A172 (cell line): Measurements from ENCODE around the gene KAT7. TPM values are rescaled to one million over a fixed set of nuclear protein-coding genes. Genes with fewer than 3 reads are reported as not detected.

Source experiments
- DNase-seq: peaks from one replicate; pipeline ENCODE4 v3.0.0-alpha.2; 2015; ENCODE audit warnings: low spot score
- total RNA-seq: library from RNA; depleted of rRNA; stranded (reverse); fragments of >200 nt; shearing (Covaris generic); gene quantifications from 2 replicates; pipeline ENCODE4 v1.2.3, GENCODE V29; 2014

KAT7 gene
- total RNA-seq, 1 experiment from 2014 or later: 30.3 TPM

DNA sequence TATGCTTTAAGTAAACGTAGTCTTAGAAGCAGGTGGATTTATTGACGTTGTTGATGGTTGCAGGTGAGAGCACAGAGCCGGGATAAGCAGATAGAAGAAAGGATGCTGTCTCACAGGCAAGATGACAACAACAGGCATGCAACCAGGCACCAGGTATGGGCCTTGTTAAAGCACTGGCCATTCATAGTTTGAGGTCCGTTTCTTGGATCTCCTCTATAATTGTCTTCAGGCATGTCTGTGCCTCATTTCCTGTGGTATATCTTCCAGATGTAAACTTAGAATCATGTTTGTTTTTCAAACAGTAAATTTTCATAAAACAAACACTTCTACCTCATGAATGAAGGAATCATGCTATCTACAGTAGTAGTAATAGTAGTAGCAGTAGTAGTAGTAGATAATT is 20.6 kb downstream of the KAT7 start:
- no peak for DNase-seq

- no peak for DNase-seq
These were observed 26.5 kb downstream of the KAT7 start for GRCh38 chr17:49814781-49815529.

- DNase-seq: no peak
These were observed 27.3 kb downstream of the KAT7 start for GRCh38 chr17:49815761-49816281.

GRCh38 chr17:49817993-49818392 is 29.5 kb downstream of the KAT7 start:
- no peak for DNase-seq

- DNase-seq: no peak
These were observed 30.7 kb downstream of the KAT7 start for GRCh38 chr17:49819138-49819537.

DNA sequence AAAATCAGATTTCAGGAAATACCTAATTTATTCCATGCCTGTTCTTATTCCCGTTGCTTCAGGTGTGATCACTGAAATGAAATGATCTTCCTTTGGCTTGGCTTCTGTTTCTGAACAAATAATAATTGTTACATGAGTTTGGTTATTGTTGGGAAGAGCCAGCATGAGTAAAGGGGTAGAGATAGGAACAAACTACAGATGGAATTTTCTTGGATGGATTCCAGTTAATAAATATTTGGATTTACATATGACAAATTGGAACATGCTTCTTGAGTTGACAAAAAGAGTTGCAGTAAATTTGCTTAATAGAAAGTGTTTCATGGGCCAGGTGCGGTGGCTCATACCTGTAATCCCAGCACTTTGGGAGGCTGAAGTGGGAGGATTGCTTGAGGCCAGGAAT is 31.2 kb downstream of the KAT7 start:
- DNase-seq: no peak

GRCh38 chr17:49820773-49821172 is 32.3 kb downstream of the KAT7 start:
- DNase-seq: no peak

- no peak for DNase-seq
These were observed 33.0 kb downstream of the KAT7 start for GRCh38 chr17:49821466-49821865.

DNA sequence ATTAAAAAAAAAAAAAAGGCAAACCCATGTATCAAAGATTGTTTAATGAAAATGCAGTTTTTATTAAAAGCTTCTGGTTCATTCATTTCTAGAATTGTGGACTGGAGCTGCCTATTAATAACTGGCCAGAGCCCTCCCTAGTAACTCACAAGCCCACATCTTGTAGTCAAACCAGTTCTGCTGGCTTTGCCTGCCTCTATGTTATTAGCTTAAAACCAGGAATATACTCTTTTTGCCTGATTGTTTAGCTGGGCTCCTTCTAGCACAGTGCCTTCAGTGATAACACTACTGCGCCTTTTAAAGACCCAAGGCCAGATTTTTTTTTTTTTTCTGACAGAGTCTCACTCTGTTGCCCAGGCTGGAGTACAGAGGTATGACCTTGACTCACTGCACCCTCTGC is 33.4 kb downstream of the KAT7 start:
- no peak for DNase-seq

GRCh38 chr17:49822829-49823228 is 34.3 kb downstream of the KAT7 start:
- DNase-seq: no peak

GRCh38 chr17:49823614-49824013 is 35.1 kb downstream of the KAT7 start:
- no peak for DNase-seq

- no peak for DNase-seq
These were observed 37.2 kb downstream of the KAT7 start for GRCh38 chr17:49825645-49826044.

DNA sequence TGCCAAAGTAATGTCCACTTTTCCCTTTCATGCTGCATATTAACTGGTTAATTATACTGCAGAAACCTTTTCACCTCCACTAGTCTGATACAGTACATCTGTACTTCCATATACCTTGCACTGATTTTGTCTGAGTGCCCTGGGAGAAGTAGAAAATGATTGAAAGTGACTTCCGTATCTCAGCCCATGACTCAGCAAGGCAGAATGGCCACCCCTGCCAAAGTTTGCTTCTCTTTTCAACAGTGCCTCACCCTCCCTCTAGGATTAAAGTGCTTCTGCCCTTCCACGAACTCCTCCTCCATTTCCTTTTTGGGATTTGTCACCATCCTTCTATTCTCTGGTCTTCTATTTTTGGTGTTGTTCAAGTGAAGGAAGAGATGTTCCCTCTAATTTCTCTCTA is 39.8 kb downstream of the KAT7 start:
- DNase-seq: peak; percentile 76

DNA sequence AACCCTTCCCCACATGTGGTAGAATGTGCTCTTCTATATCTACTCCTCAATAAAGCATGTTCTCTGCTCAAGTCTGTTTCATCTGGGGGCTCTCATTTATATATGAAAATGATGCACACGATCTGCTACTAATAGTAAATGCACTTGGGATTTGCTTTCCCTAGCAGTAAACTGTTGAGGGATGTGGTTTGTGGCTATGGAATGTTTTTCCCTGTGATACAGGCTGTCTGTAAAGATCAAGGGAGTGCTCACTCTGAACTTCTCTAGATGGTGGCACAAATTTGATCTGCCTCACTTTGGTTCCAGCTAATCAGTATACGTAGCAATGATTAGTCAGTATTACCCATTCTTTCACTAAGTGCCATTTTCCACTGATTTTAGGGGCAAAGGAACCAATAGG is 40.5 kb downstream of the KAT7 start:
- peak; percentile 23 for DNase-seq

DNA sequence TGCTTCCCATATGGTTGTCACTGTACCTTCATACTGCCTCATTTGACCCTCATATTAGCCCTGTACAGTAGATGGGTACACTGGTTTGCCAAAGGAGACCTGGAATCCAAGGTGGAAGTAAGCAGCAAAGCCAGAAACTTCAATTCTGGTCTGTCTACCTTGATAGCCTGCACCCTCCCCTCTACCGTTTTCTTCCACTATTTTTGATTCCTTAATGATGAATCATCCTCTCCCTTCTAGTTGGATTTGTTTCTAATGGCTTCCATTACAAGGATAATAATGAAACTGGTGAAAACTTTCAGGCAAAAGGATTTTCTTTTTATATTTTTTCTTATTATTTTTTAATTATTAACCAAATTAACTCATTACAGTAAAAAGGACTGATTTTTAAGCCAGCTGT is 42.1 kb downstream of the KAT7 start:
- DNase-seq: peak; percentile 63

- DNase-seq: no peak
These were observed 44.5 kb downstream of the KAT7 start for GRCh38 chr17:49832840-49833599.

DNA sequence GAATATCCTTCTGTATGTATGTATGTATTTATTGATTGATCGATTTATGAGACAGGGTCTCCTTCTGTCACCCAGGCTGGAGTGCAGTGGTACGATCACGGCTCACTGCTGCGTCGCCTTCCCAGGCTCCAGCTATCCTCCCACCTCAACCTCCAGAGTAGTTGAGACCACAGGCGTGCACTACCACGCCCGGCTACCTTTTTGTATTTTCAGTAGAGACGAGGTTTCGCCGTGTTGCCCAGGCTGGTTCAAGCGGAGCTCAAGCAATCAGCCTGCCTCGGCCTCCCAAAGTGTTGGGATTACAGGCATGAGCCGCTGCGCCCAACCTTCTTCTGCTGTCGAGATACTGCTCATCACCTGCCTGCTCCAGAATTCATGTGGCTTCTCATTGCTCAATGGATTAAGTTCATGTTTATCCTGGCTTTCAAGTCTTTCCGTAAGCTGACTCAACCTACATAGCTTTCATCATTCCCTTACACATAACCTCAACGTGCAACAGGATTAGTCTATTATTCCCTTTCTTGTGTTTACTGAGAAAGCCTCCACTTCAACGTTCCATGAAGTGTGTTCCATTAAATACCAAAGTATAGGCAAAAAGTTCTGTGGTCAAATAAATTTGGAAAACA is 45.8 kb downstream of the KAT7 start:
- no peak for DNase-seq

GRCh38 chr17:49835472-49835871 is 47.0 kb downstream of the KAT7 start:
- DNase-seq: no peak

DNA sequence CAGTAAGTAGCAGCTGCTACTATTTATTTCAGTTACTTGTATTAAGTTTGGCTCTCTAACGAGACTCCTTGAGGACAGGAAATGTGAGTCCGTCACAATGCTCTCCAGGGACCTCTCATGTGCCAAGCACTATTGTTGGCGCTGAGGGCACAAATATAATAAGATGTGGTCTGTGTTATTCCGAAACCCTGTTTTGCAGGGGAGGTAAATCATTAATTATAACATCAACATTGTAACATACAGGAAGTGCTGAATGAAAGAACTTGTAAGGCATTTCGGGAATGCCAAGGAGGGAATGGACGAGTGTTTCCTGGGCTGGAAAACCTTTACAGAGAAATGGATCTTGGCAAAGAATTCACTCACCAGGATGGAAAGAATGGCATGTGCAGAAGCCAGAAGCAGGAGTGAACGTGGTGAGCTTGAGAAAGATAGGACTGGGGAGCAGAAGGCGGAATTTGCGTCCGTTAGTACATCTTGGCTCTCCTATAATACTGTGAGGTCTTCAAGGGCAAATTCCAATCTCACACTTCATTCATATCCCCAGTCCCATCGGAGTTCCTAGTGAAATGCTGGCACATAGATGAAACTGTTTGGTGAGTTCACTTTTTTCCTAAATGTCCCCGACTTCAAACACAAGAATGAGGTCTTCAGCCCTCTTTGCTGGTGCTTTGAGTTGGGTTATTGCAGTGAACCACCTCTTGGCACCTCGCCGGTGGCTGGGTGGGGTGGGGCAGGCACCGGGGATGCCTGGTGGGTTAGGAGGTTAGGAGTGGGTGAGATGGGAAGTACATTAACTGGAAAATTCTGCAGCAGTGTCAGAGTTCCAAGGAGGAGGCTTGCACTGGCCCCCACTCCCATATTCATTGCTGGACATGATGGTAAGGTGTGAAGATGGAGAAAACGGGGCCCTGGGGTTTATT is 47.9 kb downstream of the KAT7 start:
- DNase-seq: peak; percentile 66

- no peak for DNase-seq
These were observed 51.0 kb downstream of the KAT7 start for GRCh38 chr17:49839455-49839854.

DNA sequence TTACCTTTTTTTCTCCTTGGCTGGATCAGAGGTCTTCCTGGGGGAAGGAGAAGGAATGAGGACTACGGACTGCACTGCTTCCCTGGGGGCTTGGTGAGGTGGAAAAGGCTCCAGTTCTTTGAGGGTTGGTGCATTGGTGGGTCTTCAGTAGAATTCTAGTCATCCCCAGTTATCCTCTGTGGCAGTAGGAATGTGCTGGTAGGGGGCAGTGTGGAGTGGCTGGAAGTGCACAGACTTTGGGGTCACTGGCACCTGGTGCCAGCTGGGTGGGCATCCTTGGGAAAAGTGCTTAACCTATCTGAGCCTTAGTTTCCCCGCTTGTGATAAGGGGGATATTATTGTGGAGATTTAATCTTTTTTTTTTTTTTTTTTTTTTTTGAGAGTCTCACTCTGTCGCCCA is 53.1 kb downstream of the KAT7 start:
- no peak for DNase-seq

- DNase-seq: no peak
These were observed 53.9 kb downstream of the KAT7 start for GRCh38 chr17:49842371-49842770.
